Testis (tissue), 2 donors: ENCODE results near the gene CDKL5.

Experiments
- POLR2A ChIP-seq: fragments of 450-650 bp; IDR thresholded peaks from one replicate; pipeline ENCODE4 v1.6.1; 2017; ENCODE audit warnings: antibody characterized with exemption, mild to moderate bottlenecking, moderate library complexity
- TF ChIP-seq, protein P1 (sequence below), 3 experiments: fragments of 450-650 bp in 2 of 3; fragments of 200-600 bp in 1 of 3; sonication (generic) in 1 of 3; IDR thresholded peaks; one replicate each; pipeline ENCODE4 v1.5.1; 2016 to 2019; ENCODE audit warnings: antibody characterized with exemption in 3 of 3, mild to moderate bottlenecking in 2 of 3, moderate library complexity in 1 of 3

GRCh38 chrX:18640686-18641085 is 215.3 kb downstream of the CDKL5 start:
- TF ChIP-seq, protein P1, sequence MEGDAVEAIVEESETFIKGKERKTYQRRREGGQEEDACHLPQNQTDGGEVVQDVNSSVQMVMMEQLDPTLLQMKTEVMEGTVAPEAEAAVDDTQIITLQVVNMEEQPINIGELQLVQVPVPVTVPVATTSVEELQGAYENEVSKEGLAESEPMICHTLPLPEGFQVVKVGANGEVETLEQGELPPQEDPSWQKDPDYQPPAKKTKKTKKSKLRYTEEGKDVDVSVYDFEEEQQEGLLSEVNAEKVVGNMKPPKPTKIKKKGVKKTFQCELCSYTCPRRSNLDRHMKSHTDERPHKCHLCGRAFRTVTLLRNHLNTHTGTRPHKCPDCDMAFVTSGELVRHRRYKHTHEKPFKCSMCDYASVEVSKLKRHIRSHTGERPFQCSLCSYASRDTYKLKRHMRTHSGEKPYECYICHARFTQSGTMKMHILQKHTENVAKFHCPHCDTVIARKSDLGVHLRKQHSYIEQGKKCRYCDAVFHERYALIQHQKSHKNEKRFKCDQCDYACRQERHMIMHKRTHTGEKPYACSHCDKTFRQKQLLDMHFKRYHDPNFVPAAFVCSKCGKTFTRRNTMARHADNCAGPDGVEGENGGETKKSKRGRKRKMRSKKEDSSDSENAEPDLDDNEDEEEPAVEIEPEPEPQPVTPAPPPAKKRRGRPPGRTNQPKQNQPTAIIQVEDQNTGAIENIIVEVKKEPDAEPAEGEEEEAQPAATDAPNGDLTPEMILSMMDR (IDR thresholded peaks at IDR 0.05), result no peak
- TF ChIP-seq POLR2A, result no peak
